Epidermal melanocyte (primary cell): ENCODE measurements around the gene SMIM27.
"Not testable (repeated sequence)": the region's sequence is repeated elsewhere in the genome, so short reads cannot be mapped to it uniquely, and the experiment has no call there.

Experiments used
- DNase-seq: peaks from one replicate; pipeline ENCODE4 v3.0.0; 2011; ENCODE audit warnings: low spot score; ENCODE audit not compliant: insufficient read length

SMIM27 gene, protein sequence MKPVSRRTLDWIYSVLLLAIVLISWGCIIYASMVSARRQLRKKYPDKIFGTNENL

DNA sequence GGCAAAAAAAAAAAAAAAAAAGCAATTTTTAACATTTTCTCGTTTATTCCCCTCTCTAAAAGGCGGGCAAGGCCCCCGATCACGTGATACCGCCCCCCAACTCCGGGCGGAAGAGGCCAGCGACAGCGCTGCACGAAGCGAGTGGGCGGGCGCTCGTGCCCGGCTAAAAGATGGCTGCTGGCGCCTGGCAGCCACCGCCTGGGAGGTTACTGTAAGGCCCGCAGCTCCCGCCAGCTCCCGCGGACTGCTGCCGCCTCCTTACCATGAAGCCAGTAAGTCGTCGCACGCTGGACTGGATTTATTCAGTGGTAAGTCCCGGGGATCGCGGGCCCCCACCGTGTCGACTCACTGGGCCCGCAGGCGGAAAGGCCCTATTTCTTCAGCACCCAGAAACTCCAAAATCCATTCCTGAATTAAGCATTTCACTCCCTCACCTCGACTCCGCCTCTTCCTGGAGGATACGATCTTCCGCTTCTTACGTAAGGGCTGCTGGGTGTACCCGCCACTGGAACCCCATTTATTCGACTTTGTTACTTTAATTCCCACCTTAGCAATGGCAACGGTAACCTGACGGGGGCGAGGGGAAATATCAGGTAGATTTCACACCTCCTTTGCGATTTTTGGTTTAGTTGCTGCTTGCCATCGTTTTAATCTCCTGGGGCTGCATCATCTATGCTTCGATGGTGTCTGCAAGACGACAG lies at the start of gene SMIM27, which contains the start of gene TOPORS:
Gene SMIM27 (plus strand): TSS at position 156 of the 701 bp plus-strand sequence. CDS start 108 bp downstream, at position 264.
Gene TOPORS (minus strand): TSS at position 415 of the 701 bp plus-strand sequence. CDS start 150 bp downstream, at position 265.
- DNase-seq = peak; percentile 83

DNA sequence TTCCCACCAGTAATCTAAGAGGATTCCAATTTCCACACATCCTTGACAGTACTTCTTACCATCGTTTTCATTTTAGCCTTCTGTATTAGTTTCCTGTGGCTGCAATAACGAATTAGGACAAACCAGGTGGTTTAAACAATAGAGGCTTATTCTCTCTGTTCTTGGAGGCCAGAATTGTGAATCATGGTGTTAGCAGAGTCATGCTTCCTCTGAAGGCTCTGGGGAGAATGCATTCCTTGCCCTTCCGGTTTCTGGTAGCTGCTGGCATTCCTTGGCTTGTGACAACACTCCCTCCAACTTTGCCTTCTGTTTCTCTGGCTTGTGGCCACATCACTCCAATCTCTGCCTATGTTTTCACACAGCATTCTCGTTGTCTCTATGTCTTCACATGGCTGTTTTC lies 49.7 kb upstream of the SMIM27 start:
- DNase-seq = no peak

DNA sequence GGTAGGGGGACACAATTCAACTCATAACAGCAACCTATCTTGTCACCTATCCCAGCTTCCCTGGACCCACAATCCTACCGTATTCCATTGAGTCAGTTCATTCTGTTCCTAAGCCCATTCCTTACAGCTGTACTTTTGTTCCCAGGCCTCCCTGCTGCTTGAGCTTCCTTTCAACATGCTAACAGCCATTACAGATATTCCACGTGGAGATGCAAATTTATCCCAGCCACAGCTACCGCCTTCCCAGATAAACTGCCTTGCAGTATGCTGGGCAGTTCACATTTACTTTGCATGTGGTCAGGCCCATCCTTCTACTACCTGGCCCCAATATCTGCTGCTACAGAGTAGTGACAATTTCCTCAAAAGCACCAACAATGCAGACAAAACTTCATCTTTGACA lies 49.1 kb upstream of the SMIM27 start:
- no peak for DNase-seq

DNA sequence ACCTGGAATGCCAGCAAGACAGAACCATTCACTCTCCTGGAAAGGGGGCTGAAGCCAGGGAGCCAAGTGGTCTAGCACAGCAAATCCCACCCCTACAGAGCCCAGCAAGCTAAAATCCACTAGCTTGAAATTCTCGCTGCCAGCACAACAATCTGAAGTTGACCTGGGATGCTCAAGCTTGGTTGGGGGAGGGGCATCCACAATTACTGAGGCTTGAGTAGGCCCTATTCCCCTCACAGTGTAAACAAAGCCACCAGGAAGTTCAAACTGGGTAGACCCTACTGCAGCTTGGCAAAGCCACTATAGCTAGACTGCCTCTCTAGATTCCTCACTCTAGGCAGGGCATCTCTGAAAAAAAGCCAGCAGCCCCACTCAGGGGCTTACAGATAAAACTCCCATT lies 43.4 kb upstream of the SMIM27 start:
- no peak for DNase-seq

DNA sequence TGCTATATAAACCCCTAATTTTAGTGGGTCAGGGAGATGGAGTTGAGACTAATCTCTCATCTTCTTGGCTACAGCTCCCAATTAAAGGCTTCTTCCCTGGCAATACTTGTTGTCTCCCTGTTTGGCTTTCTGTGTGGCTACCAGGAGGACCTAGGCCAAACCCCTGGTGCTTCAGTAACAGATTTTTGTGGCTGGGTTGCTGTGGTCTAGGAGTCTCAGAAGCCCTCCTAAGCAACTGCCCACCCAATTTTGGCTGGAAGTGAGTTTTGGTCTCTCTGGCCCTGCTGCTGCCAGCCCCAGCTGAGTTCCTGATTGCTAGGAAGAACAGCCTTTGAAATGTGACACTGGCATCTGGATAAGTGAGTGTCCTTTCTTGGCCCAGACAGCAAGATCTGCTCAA lies 35.9 kb upstream of the SMIM27 start:
- no peak for DNase-seq

DNA sequence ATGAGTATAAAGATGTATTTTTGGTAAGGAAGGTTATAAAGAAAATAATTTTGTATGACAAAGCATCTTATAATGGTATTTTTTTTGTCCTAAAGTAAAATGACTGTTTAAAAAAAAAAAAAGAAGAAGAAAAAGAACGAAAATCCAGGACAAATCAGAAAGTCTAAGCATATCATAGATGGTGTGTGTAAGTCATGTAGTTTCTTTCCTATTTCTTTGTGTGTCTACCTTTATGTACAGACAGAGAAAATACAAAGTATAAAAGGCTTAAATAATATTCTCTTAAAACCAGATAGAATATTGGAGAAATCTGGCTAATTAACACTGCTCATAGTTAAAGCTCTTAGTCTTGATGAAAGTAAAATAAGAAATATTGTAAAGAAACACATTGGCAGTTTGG lies 33.9 kb upstream of the SMIM27 start:
- DNase-seq = no peak

DNA sequence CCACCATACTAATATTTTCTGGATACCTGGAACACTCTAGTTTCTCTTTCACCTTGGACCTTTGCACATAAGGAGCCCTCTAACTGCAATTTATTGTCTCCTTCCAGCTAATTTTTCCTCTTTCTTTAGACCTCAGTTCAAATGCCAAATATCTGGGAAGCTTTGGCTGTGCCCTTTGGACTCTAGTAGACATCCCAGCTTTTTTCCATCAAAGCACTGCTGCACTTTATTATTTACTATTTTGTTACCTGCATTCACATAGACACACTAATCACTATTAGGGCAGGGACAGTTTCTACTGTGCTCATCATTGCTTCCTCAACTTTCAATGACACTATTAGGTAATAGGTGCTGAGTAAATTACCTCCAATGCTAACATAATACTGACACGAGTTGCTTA lies 28.2 kb upstream of the SMIM27 start:
- no peak for DNase-seq

DNA sequence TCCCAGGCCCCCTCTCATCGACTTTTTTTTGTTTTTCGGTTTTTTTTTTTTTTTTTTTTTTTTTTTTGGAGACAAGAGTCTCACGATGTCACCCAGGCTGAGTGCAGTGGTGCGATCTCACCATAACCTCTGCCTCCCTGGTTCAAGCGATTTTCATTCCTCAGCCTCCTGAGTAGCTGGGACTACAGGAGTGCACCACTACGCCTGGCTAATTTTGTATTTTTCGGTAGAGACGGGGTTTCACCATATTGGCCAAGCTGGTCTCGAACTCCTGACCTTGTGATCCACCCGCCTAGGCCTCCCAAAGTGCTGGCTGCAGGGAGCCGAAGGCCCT lies 27.6 kb upstream of the SMIM27 start:
- DNase-seq = not testable (repeated sequence)

DNA sequence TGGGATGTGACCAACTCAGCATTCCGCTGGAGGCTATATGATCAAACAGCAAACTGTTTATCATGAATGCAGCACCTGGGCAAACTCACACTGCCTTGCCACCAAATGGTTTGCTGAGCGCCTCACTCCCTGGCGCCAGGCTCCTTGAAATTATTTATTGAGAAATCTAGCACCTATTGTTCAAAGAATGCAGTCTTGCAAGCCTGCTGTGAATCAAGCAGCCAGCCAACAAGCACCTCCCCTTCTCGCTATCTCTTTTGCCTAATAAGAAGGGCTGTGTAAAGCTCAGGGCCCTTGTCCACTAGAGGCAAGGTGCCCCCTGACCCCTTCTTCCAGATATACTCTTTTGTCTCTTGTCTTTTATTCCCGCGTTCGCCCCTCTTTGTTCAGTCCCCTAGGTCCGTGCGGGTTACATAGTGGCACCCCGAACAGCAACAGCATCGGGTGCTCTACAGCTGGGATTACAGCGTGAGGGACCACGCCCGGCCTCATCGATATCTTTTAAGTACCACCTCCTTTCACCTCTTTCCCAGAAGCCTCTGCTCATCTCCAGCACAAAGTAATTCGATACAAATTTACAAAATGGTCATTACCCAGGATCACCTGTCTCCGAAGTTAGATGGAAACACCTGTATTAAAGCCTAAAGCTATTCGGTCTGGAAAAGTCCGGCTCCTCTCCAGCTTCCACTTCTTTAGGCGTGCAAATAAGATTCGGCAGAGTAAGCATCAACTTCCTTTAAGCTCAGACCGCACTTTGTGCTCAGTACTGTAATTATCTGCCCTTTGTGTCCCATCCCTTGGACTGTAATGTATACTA lies 27.0 kb upstream of the SMIM27 start:
- no peak for DNase-seq

DNA sequence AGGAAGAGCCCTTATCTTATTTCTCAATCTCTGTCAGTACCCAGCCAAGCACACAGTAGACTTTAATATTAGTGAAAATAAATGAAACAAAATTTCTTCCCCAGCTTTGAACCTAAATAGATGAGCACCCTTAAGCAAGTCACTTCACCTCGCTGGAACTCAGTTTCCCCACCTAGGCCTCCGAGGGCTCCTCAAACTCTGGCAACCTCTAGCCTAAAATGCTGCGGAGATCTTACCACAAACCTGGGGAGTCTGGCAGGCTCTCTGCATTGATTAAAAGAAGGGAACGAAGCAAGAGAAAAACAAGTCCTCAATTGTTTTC lies 26.5 kb upstream of the SMIM27 start:
- DNase-seq = no peak

DNA sequence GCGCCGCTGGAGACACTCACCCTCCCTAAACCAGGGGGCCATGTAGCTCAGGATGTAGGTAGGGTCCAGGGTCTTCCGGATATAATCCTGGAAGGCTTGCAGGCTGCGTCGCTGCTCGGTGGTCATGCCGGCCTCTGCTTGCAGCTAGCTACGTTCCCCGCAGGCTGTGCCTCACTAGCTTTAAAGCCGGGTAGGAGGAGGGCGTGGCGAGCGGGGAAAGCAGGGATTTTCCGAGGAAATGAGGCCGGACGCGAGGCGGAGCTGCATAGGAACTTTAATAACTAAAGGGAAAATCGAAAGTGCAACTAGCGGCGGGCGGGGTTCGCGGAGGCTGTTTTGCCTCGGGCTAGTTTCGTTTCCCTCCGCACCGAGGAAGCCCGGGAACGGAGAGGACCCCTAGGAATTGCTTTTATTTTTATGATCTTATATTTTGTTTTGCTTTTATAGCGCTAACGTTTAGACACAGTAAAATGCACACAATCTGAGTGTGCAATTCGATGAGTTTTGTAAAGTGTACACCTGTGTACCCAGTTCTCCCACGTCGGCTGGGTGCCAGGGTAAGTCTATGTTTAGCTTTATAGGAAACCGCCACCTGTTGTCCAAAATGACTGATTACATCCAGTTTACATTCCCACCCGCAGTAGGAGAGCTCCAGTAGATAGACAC lies 26.0 kb upstream of the SMIM27 start, which contains the start of gene RIGI:
Gene RIGI (minus strand): TSS at position 156 of the 666 bp plus-strand sequence. CDS start 30 bp downstream, at position 126.
- peak; percentile 34 for DNase-seq

DNA sequence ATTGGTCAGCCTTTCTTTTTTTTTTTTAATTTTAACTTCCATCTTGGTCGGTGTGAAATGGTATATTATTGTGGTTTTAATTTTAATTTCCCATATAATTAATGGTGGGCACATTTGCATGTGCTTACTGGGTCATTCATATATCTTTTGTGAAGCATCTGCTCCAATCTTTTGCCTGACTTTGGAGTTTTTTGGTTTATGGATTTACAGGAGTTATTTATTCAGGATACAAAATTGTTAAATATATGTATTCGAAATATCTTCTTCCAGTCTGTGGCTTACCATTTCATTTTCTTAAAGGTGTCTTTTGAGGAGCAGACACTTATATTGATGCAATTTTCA lies 25.4 kb upstream of the SMIM27 start:
- no peak for DNase-seq

DNA sequence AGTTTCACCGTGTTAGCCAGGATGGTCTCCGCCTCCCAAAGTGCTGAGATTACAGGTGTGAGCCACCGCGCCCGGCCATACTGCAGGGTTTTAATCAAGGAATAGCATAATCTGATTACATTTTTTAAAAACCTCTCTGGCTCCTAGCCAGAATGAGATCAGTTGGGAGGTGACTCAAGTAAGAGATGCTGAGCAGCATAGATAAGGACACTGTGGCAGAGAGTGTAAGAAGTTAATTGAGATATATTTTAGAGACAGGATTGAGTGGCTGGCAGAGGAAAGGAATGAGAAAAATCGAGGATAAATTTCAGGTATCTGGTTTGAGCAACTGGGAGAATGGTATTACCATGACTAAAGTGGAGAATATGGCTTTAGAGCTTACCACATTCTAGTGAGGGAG lies 18.8 kb upstream of the SMIM27 start:
- no peak for DNase-seq

DNA sequence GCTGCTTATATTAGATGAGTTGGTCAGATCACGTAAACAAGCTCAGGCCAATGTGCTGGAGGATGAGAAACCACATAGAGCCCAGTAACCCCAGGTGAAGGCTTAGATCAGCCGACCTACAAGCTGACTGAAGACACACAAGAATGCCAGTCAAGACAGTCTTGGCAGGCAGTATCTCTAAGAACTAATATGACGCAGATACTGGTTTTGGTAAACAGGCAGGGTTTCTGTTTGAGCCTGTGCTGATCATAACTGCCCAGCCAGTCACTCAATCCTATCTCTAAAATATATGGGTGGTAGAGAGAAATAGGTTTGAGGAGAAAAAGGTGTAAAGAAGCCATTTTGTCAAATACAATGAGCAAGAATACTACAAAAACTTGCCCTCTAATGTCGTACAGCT lies 18.3 kb upstream of the SMIM27 start:
- DNase-seq = no peak

DNA sequence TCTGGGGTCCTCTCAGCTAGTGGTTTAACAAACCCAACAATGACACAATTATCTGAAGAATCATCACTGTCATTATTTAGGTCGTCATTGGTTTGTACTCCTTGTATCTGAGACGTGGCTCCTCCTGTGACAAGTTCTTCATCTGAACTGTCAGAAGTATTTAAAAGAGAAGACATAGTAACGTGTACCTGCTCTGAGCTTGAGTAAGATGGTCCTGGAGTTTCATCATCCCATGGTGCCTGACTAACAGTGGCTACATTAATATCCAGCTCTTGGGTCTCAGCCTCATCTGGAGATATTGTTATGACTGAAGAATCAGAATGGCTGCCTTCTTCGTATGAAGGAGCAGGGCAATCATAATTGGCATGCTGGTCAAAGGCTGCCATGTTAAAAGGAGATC lies 9.1 kb upstream of the SMIM27 start:
- no peak for DNase-seq

DNA sequence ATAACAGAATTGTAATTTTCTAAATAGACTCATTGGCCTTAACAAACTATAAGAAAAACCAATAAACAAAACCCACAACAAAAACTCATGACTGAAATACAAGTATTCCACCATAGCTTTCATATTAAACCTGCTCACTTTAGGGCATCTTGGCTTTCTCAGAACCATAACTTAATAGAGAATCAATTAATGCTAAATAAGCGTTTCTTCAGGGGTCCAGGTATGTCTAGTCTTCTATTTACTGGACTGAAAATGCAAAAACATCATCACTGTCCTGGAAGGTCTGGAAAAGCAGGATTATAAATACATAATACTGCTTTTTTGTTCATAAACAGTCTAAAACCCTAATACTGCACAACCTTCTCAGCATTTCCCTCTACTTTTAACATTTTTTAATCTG lies 6.2 kb upstream of the SMIM27 start:
- DNase-seq = no peak

DNA sequence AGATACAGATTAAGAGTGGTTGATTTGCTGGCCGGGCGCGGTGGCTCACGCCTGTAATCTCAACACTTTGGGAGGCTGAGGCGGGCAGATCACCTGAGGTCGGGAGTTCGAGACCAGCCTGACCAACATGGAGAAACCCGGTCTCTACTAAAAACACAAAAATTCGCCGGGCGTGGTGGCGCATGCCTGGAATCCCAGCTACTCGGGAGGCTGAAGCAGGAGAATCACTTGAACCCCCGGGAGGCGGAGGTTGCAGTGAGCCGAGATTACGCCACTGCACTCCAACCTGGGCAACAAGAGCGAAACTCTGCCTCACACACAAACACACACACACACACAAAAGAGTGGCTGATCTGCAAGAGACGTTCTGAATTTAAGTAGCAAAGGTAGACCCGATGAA lies 3.9 kb upstream of the SMIM27 start:
- not testable (repeated sequence) for DNase-seq

DNA sequence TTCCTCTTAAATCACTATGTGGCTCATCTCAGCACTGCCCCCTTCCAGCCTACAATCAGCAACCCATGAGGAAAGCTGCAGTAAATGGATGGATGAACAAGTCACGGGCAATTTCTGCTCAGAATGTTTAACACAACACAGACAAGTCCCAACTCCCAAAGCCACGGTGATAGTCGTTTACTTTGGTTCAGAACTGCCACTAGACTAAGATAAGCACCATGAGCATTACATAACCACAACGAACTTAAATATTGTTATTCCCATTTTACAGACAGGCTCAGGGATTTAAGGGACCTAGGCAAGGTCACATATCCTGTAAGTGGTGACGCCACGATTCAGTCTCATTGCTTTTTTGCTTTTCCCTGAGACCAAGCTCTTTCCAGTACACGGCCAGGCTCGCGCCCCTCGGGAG lies 2.0 kb upstream of the SMIM27 start:
- DNase-seq = no peak

DNA sequence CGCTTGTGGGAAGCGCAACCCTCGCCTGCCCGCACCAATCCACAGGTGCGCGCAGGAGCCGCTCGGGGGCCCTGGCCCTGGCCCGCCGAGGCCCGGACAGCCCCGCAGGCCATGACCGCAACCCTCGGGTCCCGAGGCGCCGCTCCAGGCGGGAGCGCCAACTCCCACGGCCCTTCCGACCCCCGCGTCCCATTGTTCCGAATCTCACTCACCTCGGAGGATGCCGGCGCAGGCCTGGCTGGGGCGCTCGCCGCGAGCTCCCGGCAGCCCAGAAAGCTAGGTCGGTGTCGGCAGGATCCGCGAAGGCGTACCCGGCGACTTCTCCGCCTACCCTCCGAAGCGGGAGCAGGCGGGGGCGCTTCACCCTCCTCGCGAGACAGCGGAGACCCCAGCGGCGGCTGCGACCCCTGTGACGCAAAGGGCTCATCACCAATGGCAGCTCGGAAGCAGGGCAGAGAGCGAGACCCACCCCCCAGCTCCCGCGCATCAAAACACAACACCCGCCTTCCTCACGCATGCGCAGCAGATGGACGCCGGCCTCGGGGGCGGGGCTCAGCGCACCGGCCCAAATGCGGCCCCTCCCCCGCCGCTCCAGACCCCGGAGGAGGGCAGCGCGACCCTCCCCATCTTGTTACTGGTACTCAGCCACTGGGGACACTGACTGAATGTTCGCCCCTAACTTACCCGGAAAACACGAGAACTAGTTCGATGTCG lies 1.4 kb upstream of the SMIM27 start:
- peak; percentile 88 for DNase-seq

DNA sequence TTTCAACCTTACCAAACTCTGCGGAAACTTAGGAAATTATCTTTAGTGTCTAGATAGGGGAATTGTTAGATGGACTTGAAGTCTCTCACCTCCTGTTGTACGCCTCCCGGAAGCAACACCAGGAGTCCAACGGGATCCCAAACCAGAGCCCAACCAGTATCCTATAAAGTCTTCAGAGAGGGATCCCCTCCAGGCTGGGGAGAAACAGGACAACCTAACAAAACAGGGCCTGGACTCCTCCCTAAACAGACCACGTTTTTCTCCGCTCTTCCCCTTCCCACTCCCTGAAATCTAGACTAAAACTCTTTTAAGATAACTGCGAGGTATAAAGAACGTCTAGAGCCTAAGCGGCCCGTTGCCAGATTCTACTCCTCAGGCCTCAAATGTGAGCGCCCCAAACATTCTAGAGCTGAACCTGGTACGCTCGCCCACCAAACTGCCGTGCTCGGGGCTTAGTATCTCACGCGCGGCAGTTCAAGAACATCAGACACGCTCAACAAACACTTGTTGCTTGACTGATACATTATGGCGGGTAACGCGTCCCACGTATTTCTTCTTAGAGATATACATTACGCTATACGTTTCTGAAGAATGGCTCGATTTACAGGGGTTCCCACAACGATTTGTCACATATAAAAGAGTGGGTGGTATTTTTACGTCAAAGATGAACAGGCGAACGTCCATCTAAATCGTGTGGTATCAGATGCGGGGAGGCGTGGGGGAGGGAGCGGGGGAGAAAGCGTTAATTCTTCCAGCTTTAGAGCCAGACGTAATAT lies 663 bp upstream of the SMIM27 start:
- DNase-seq = no peak

DNA sequence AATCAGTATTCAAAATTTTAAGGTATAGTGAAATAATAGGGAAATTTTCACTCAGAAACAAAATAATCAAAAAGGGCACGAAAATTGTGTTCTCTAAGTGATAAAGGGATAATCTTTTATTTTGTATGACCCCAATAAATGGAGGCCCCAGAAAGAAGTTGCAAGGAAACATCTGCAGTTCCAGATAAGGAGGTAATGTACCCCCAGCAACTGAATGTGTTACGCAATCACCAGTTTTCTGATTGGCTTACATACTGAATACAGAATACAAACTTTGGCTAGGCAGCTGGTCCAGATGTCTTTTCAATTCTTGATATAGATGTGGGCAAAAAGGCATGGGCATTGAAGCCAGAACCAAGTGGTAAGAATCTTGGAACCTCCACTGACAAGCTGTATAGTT lies 2.0 kb downstream of the SMIM27 start:
- no peak for DNase-seq
